AG10803 (cell line): ENCODE results near the gene WDPCP.
A peak's percentile ranks its signal among the peaks of the same experiment; 100 is the strongest.
"Not testable (repeated sequence)": the region's sequence is repeated elsewhere in the genome, so short reads cannot be mapped to it uniquely, and the experiment has no call there.

Experiments
- DNase-seq: peaks from one replicate; pipeline ENCODE4 v3.0.0; 2010; ENCODE audit warnings: low read depth
- H3K4me3 ChIP-seq: 2 replicates; pipeline ENCODE4 v1.5.1; 2011; ENCODE audit warnings: mild to moderate bottlenecking, low read length, control low read depth
- TF ChIP-seq, protein P1 (sequence below): conservative IDR thresholded peaks from 2 replicates; pipeline ENCODE4 v1.5.1; 2011; ENCODE audit warnings: mild to moderate bottlenecking, low read length, control low read depth, inconsistent platforms

WDPCP gene

DNA sequence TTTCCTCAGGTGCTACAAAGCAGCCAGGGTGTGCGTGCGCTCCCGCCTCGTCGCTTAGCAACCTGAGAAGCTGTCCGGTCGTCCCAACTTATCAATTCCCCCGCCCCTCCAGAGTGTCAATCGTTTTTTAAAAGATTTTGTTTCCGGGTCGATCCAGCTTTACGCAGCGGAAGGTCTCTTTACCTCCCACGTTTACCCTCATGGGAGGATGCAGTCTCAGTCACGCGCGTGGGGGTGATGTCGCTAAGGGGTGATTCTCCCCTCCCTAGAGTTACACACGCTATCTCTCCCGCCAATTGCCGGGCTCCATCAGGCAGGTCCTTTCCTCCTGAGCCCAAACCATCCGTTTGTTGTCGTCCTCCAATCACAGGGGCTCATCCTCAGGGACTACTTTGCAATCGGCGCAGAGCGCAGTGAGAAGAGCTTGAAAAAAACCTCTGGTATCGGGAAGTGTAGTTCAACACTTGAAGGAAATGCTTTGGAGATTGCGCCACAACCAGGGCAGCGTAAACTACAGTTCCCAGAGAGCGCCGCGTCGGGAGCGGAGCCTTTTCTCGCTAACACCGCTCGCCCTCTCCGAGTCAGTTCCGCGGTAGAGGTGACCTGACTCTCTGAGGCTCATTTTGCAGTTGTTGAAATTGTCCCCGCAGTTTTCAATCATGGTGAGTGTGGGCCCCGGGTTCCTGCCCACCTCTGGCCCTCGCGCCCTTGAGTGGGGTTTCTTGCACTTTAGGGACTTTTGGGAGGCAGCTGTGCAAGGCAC is at the start of gene WDPCP, which contains the start of gene MDH1:
WDPCP (minus strand) TSS at position 93 of the 763 bp plus-strand sequence. CDS start 206 bp downstream, outside the sequence.
MDH1 (plus strand) TSS at position 579 of the 763 bp plus-strand sequence; CDS start at position 660, 81 bp downstream.
- peak; percentile 100 for DNase-seq
- TF ChIP-seq, protein P1, sequence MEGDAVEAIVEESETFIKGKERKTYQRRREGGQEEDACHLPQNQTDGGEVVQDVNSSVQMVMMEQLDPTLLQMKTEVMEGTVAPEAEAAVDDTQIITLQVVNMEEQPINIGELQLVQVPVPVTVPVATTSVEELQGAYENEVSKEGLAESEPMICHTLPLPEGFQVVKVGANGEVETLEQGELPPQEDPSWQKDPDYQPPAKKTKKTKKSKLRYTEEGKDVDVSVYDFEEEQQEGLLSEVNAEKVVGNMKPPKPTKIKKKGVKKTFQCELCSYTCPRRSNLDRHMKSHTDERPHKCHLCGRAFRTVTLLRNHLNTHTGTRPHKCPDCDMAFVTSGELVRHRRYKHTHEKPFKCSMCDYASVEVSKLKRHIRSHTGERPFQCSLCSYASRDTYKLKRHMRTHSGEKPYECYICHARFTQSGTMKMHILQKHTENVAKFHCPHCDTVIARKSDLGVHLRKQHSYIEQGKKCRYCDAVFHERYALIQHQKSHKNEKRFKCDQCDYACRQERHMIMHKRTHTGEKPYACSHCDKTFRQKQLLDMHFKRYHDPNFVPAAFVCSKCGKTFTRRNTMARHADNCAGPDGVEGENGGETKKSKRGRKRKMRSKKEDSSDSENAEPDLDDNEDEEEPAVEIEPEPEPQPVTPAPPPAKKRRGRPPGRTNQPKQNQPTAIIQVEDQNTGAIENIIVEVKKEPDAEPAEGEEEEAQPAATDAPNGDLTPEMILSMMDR: no peak
- H3K4me3 ChIP-seq: peak within 1 kb of the TSS; percentile 92

DNA sequence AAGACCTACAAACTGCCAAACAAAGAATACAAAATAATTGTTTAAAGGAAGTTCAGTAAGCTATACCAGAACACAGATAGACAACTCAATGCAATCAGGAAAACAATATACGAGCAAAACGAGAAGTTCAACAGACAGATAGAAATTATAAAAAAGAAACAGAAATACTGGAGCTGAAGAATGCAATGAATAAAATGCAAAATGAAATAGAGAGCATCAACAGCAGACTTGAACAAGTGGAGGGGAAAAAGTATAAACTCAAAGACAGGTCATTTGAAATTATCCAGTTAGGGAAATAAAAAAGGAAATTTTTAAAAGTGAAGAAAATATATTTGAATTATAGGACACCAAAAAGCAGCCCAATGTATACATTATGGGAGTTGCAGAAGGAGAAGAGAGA is 44.1 kb upstream of the WDPCP start:
- DNase-seq: no peak
- H3K4me3 ChIP-seq: no peak overlapping the region
- TF ChIP-seq, protein P1: no peak

DNA sequence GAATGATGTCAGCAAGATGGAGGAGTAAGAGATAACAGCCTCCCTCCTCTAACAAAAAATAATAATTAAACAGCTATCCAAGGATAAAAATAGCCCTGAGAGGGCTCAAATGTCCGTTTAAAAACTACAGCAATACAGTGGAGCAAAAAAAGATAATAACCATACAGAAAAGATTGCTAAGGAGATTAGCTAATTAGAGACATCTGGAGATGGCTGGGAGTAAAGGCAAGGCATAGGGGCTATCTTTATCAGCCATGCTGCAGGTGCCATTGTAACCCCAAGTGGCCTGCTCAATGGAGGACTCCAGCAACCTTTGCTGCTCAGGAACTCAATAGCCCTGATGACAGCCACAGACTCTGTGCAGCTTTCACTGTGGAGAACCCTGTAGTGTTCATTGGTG is 43.2 kb upstream of the WDPCP start:
- H3K4me3 ChIP-seq: no peak overlapping the region
- TF ChIP-seq, protein P1: no peak
- DNase-seq: no peak

DNA sequence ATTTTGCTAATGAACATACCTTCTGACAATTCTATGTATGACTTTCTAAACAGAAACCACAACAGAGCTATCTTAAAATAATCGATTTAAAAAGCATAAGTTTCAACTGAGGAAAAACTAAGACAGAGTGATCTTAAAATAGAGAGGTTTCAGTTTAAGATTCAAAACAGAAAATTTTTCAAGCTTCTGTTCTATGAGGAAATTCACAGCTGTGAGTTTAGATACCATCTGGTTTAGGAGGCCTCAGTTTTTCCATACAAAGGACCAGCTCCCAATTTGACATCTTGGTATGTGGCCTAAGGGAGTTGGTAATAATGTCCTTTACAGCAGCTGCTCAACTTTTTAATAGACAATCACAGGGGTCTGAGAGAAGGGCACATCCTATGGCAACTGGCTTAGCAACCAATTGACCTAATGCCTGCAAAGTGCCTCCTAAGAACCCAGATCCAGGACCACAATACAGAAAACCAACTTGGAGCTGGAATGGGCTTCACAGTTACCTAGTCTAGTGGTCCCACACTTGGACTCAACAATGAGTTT is 40.2 kb upstream of the WDPCP start:
- H3K4me3 ChIP-seq: no peak overlapping the region
- TF ChIP-seq, protein P1: no peak
- DNase-seq: no peak

DNA sequence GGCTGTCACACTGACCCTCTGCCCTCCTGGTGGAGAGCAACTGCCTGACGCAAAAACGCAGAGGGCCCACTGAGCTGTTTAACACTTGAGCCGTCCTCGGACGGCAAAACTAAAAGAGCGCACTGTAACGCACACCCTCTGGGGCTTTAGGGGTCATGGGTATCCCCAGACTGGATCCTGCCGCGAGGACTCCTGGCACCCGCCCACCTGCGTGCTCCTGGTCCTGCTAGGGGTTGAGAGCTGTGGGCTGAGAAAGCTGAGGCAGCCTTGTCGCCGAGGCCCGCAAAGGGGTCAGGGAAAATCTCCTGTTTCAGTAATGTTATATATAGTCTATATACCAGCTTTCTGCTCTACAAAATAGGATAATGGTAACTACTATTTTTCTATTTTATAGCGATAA is 39.6 kb upstream of the WDPCP start:
- H3K4me3 ChIP-seq: no peak overlapping the region
- no peak for DNase-seq
- TF ChIP-seq, protein P1: no peak

GRCh38 chr2:63623763-63624162 is 35.5 kb upstream of the WDPCP start:
- not testable (repeated sequence) for DNase-seq, H3K4me3 ChIP-seq

DNA sequence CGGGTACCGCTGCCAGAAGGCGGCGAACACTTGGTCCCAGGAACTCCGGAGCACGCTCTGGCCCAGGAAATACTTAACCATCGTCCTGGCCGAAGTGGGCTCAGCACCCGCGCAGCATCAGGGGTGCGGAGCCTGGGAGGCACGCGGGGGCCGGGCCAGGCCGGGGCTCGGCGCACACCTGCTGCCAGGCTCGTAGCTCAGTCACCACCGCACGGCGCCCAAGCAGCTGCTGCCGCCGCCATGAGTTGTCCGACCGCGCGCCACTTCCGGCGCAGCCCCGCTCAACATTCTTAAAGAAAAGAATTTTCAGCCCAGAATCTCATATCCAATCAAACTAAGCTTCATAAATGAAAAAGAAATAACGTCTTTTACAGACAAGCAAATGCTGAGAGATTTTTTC is 34.5 kb upstream of the WDPCP start:
- DNase-seq: no peak
- no peak overlapping the region for H3K4me3 ChIP-seq
- TF ChIP-seq, protein P1: no peak
